Panc1 (cell line): ENCODE data around the gene RAB10. TPM values are rescaled to one million over a fixed set of nuclear protein-coding genes. Genes with fewer than 3 reads are reported as not detected.
"Not testable (repeated sequence)": the region's sequence is repeated elsewhere in the genome, so short reads cannot be mapped to it uniquely, and the experiment has no call there.

Experiments used
- ATAC-seq: fragments of 200-7000 bp; cut with Tn5 transposase; 2 replicates; pipeline ENCODE4 v1.9.1; 2020; ENCODE audit warnings: mild to moderate bottlenecking, moderate library complexity
- BruUV-seq: library from RNA; stranded (reverse); fragments of 400-500 nt; replicated peaks from 2 replicates; lab custom pipeline; 2021; lab: Mats Ljungman, UMichigan
- CTCF ChIA-PET: fragments of 300-600 bp; sonication (Branson Sonifier 250); formaldehyde crosslinking; loops from one replicate; lab custom pipeline; 2022; ENCODE audit warnings: antibody characterized with exemption; lab: Charles Lee
- POLR2A ChIA-PET: fragments of 300-600 bp; sonication (Branson Sonifier 250); formaldehyde crosslinking; loops from one replicate; lab custom pipeline; 2022; ENCODE audit warnings: antibody characterized with exemption; lab: Charles Lee
- DNase-seq: peaks from one replicate; pipeline ENCODE4 v3.0.0-alpha.2; 2010; ENCODE audit warnings: low read depth, low spot score
- H3K27ac ChIP-seq: 2 replicates; pipeline ENCODE4 v1.5.1; 2011; ENCODE audit warnings: mild to moderate bottlenecking, low read length, inconsistent platforms
- H3K27me3 ChIP-seq: fragments of 200-500 bp; sonication (Bioruptor generic); 2 replicates; pipeline ENCODE4 v1.6.0; 2014; ENCODE audit warnings: low read length, inconsistent platforms; ENCODE audit not compliant: control insufficient read depth, insufficient read depth
- H3K36me3 ChIP-seq: fragments of 200-500 bp; sonication (Bioruptor generic); 2 replicates; pipeline ENCODE4 v1.5.1; 2014; ENCODE audit warnings: inconsistent platforms, mild to moderate bottlenecking, low read length, moderate library complexity; ENCODE audit not compliant: control insufficient read depth, insufficient read depth
- H3K4me1 ChIP-seq: 2 replicates; pipeline ENCODE4 v1.5.1; 2011; ENCODE audit warnings: inconsistent platforms, mild to moderate bottlenecking, low read length, moderate library complexity; ENCODE audit not compliant: control insufficient read depth, insufficient read depth
- H3K4me3 ChIP-seq, 2 experiments: 2 replicates each; pipeline ENCODE4 v1.5.1; 2011 to 2012; ENCODE audit warnings: low read depth in 2 of 2, low read length in 2 of 2, mild to moderate bottlenecking in 2 of 2, inconsistent platforms in 1 of 2, moderate library complexity in 1 of 2
- H3K9me3 ChIP-seq: fragments of 200-500 bp; sonication (Bioruptor generic); 2 replicates; pipeline ENCODE4 v1.5.1; 2014; ENCODE audit warnings: low read depth, mild to moderate bottlenecking, inconsistent platforms, low read length, moderate library complexity; ENCODE audit not compliant: control insufficient read depth, insufficient read depth
- CTCF ChIP-seq: fragments of 450-650 bp; IDR thresholded peaks from 2 replicates; pipeline ENCODE4 v1.5.1; 2017; ENCODE audit warnings: mild to moderate bottlenecking
- POLR2AphosphoS5 ChIP-seq: IDR thresholded peaks from 2 replicates; pipeline ENCODE4 v1.6.1; 2012; ENCODE audit warnings: mild to moderate bottlenecking, low read depth, low read length, moderate library complexity
- REST ChIP-seq, 2 experiments: IDR thresholded peaks; 2 replicates each; pipeline ENCODE4 v1.6.1; 2011 to 2012; ENCODE audit warnings: low read depth in 2 of 2, control low read depth in 1 of 2, low read length in 1 of 2, mild to moderate bottlenecking in 1 of 2, moderate library complexity in 1 of 2; ENCODE audit not compliant: insufficient read depth in 1 of 2
- SIN3A ChIP-seq: IDR thresholded peaks from 2 replicates; pipeline ENCODE4 v1.6.1; 2012; ENCODE audit warnings: low read depth, mild to moderate bottlenecking, low read length, moderate library complexity, borderline replicate concordance; ENCODE audit not compliant: insufficient read depth
- TCF7L2 ChIP-seq: IDR thresholded peaks from 2 replicates; pipeline ENCODE4 v1.6.1; 2011; ENCODE audit warnings: mild to moderate bottlenecking, low read depth, low read length, inconsistent platforms
- in situ Hi-C: cut with HindIII; loops from 2 replicates; pipeline ENCODE4 v1.10.0; 2016; ENCODE audit warnings: low sequenced_read_pairs, low pct_unique_long_range_greater_than_20kb
- intact Hi-C: fragments of 100-400 bp; cut with micrococcal nuclease; formaldehyde crosslinking; loops from one replicate; pipeline ENCODE4 v1.10.0; 2022; ENCODE audit not compliant: unreplicated experiment
- total RNA-seq: library from RNA; stranded (reverse); gene quantifications from one replicate; pipeline ENCODE4 v1.2.1, GENCODE V29; 2021; ENCODE audit not compliant: unreplicated experiment

Gene RAB10
- total RNA-seq, 1 experiment from 2014 or later: 208 TPM

GRCh38 chr2:26164641-26165211, 130.8 kb downstream of the RAB10 start:
- DNase-seq (no peak), ATAC-seq (no peak)
- CTCF ChIA-PET: no interaction called here
- no peaks in the 10 kb centered on the region for H3K4me1 ChIP-seq
- no peaks in the 10 kb centered on the region for H3K27me3 ChIP-seq
- H3K9me3 ChIP-seq: no peaks in the 10 kb centered on the region
- no peak overlapping the region for H3K4me3 ChIP-seq
- TF ChIP-seq POLR2AphosphoS5 (no peak), REST (IDR thresholded peaks at IDR 0.05; ENCODE audit: insufficient read depth in 1 of 2, low read depth in 2 of 2, low read length in 1 of 2) (no peak)
- intact Hi-C loops: no loop called here
- no peak overlapping the region for H3K27ac ChIP-seq
- POLR2A ChIA-PET: no interaction called here
- in situ Hi-C loops: no loop called here
- H3K36me3 ChIP-seq: no peaks in the 10 kb centered on the region
- BruUV-seq: no TSS peak

GRCh38 chr2:26165403-26165802, 131.5 kb downstream of the RAB10 start:
- no peaks in the 10 kb centered on the region for H3K9me3 ChIP-seq
- no peak overlapping the region for H3K4me3 ChIP-seq
- H3K27me3 ChIP-seq: no peaks in the 10 kb centered on the region
- DNase-seq (no peak), ATAC-seq (no peak)
- TF ChIP-seq SIN3A (no peak), CTCF (no peak), POLR2AphosphoS5 (no peak), TCF7L2 (no peak), REST (IDR thresholded peaks at IDR 0.05; ENCODE audit: insufficient read depth in 1 of 2, low read depth in 2 of 2, low read length in 1 of 2) (no peak)
- no peaks in the 10 kb centered on the region for H3K4me1 ChIP-seq
- POLR2A ChIA-PET: no interaction called here
- CTCF ChIA-PET: interaction anchor here (0.7 kb wide), 1 partner anchor 215 kb away, joined by 5 read pairs; no protein-coding TSS in a partner anchor
- no peaks in the 10 kb centered on the region for H3K36me3 ChIP-seq
- BruUV-seq: no TSS peak
- no peak overlapping the region for H3K27ac ChIP-seq
- in situ Hi-C loops: no loop called here
- intact Hi-C loops: no loop called here

GRCh38 chr2:26166541-26166940, 132.7 kb downstream of the RAB10 start:
- POLR2A ChIA-PET: interaction anchor here (0.5 kb wide), 1 partner anchor 19 kb away, joined by 3 read pairs; no protein-coding TSS in a partner anchor
- ATAC-seq, H3K27ac ChIP-seq, H3K4me3 ChIP-seq, intact Hi-C loops, H3K4me1 ChIP-seq, H3K36me3 ChIP-seq, H3K27me3 ChIP-seq, H3K9me3 ChIP-seq, DNase-seq, in situ Hi-C loops, BruUV-seq: not testable (repeated sequence)
- CTCF ChIA-PET: interaction anchor here (0.6 kb wide), 1 partner anchor 315 kb away, joined by 3 read pairs; no protein-coding TSS in a partner anchor
